Activated T-helper 17 cell treated with anti-CD3 and anti-CD28 coated beads, Interleukin-2, amount 50 U/mL, for 72 hours (primary cell): Measurements from ENCODE around the gene C2orf49. TPM values are rescaled to one million over a fixed set of nuclear protein-coding genes. Genes with fewer than 3 reads are reported as not detected.

Source experiments
- ATAC-seq: fragments of 150-1000 bp; cut with Tn5 transposase; replicated peaks from 2 replicates; pipeline ENCODE4 v1.10.0; 2021; ENCODE audit warnings: mild to moderate bottlenecking, moderate library complexity
- H3K27ac Mint-ChIP-seq: one replicate; pipeline ENCODE4 v1.8.0; 2022; ENCODE audit warnings: mixed read lengths
- H3K27me3 Mint-ChIP-seq: one replicate; pipeline ENCODE4 v1.8.0; 2022; ENCODE audit warnings: mixed read lengths
- H3K36me3 Mint-ChIP-seq: one replicate; pipeline ENCODE4 v1.8.0; 2022; ENCODE audit warnings: low read depth, mild to moderate bottlenecking, mixed read lengths
- H3K4me1 Mint-ChIP-seq: one replicate; pipeline ENCODE4 v1.8.0; 2022; ENCODE audit warnings: mixed read lengths
- H3K4me3 Mint-ChIP-seq: one replicate; pipeline ENCODE4 v1.8.0; 2022; ENCODE audit warnings: mild to moderate bottlenecking, mixed read lengths
- H3K9me3 Mint-ChIP-seq: one replicate; pipeline ENCODE4 v1.8.0; 2022; ENCODE audit warnings: mixed read lengths
- total RNA-seq, 2 donors: library from RNA; stranded (reverse); gene quantifications; one replicate each; pipeline ENCODE4 v1.2.3, GENCODE V29; 2022

Gene C2orf49
- total RNA-seq, 2 donors from 2014 or later: 17.7 to 23.8 TPM

DNA sequence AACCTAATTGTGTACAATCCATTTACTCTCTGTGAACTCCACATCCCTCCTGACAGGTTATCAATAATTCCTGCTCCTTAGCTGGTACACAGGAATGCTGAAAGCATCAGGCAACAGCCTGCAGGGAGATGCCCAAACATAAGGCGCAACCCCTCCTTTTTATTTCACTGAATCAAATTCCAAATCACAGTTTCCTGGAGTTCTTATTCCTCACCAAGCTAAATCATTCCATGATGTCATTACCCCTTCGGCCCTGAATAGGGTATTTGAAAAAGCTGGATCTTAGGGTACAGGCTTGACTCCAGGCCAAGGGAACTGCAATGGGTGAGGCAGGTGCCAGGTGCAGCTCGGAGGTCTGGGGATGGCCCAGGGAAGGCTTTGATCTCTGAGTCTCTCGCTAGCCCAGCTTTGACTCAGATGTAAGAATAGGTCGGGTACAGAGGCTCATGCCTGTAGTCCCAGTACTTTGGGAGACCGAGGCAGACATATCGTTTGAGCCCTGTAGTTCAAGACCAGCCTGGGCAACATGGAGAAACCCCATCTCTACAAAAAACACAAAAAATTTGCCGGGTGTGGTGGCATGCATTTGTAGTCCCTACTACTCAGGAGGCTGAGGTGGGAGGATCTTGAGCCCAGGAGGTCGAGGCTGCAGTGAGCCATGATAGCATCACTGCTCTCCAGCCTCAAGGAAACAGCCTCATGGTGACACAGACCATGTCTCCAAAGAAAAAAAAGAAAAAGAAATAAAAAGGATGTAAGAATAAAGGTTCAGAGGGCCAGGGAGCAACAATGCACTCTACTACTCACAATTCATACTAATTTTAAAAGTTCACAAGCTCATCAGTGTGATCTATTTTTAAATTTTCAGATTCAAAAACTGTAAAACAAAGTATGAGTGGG lies 54.7 kb downstream of the C2orf49 start:
- no peak for ATAC-seq
- Mint-ChIP-seq H3K9me3 (no peaks in the 10 kb centered on the region), H3K36me3 (no peaks in the 10 kb centered on the region), H3K27me3 (peaks cover 9% of the 10 kb centered on the region), H3K4me3 (no peak overlapping the region), H3K4me1 (peaks cover 4% of the 10 kb centered on the region), H3K27ac (no peak overlapping the region)

DNA sequence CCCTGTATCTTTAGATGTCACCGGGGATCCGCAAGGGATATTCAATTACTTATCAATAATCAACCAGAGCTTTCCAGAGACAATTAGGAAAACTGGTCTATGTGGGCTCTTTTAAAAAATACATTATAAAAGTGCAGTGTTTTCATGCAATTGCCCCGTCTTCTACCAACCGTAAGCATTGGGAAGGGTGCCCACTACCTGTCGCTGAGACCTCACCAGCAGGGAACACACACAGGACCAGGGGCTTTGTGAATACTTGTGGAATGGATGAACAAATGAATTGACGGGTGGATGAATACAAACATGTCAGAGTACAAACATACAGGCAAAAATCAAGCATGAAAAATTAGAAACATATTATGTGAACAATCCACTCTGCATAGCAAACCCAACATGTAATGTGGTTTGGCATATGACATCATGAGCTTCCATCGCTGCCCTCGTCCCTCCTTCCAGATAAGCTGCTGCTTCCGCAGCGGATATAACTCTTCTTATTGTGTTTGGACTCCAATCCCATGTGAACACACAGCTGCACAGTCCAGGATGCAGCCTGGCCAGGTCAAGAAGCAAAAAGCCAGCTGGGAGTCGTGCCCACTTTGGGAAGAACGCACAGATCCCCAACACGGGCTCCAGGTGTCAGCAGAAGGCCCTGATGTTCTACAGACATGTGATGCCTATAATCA lies 56.2 kb downstream of the C2orf49 start:
- no peaks in the 10 kb centered on the region for H3K9me3 Mint-ChIP-seq
- no peak overlapping the region for H3K27ac Mint-ChIP-seq
- no peak overlapping the region for H3K4me3 Mint-ChIP-seq
- peaks cover 9% of the 10 kb centered on the region for H3K27me3 Mint-ChIP-seq
- ATAC-seq: no peak
- no peaks in the 10 kb centered on the region for H3K36me3 Mint-ChIP-seq
- peaks cover 4% of the 10 kb centered on the region for H3K4me1 Mint-ChIP-seq

- no peak overlapping the region for H3K4me3 Mint-ChIP-seq
- H3K4me1 Mint-ChIP-seq: peaks cover 4% of the 10 kb centered on the region
- no peak overlapping the region for H3K27ac Mint-ChIP-seq
- no peaks in the 10 kb centered on the region for H3K36me3 Mint-ChIP-seq
- peaks cover 16% of the 10 kb centered on the region for H3K27me3 Mint-ChIP-seq
- H3K9me3 Mint-ChIP-seq: no peaks in the 10 kb centered on the region
- no peak for ATAC-seq
These were observed 57.7 kb downstream of the C2orf49 start for GRCh38 chr2:105394951-105395611.

DNA sequence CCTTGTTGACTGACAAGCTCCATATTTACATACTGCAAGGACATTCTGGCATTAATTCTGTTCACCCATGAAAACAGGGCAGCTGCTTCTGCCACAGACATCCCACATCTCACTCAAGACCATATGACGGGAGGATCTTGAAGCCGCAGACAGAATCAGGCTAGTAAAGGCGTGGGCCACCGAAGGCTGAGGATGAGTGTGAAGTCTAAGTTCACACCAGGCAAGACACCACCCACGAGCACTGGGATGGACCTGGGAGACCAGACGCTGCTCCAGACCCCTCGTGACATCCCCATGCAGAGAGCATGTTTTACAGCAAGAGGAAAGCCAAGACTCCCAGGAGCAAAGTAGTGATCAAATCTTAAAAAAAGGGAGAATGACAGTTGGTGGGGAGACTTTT lies 58.4 kb downstream of the C2orf49 start:
- Mint-ChIP-seq H3K4me3 (no peak overlapping the region), H3K9me3 (no peaks in the 10 kb centered on the region), H3K4me1 (peaks cover 4% of the 10 kb centered on the region), H3K27me3 (peaks cover 16% of the 10 kb centered on the region), H3K27ac (no peak overlapping the region), H3K36me3 (no peaks in the 10 kb centered on the region)
- ATAC-seq: no peak

GRCh38 chr2:105396254-105397024 lies 59.1 kb downstream of the C2orf49 start:
- Mint-ChIP-seq H3K27ac (peak overlapping the region; percentile 34), H3K27me3 (peaks cover 16% of the 10 kb centered on the region), H3K4me3 (no peak overlapping the region), H3K4me1 (peaks cover 4% of the 10 kb centered on the region), H3K9me3 (no peaks in the 10 kb centered on the region), H3K36me3 (no peaks in the 10 kb centered on the region)
- peak; percentile 86 for ATAC-seq

DNA sequence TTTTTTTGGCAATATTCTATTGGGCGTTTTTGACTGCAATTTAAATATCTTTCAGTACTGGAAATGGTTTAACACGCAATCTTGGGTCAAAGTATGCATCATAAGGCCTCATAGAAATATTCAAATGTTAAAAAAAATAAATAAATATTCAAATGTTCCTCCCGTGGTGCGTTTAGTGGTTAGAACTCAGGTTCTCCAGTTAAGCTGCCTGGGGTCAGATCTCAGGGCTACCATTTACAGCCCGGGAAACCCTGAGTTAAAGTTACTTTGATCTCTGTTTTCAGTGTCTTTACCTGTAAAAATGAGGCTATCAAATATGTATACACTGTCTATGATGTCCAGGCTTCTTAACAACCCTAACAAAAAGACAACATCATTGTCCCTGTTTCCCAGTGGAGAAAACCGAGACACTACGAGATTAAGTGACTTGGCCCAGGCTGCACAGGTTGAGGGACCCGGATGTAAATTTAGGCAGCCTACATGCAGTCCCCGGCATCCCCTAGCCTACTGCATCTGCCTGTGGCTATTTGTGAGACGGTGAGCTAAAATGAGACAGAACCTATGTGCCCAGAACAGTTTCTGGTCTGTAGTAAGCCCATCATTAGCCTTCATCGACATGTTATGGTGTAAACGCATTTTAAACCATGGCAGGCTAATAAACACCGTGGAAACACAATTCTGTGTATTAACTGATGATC lies 59.8 kb downstream of the C2orf49 start:
- Mint-ChIP-seq H3K4me1 (peaks cover 4% of the 10 kb centered on the region), H3K27ac (no peak overlapping the region), H3K36me3 (no peaks in the 10 kb centered on the region), H3K9me3 (no peaks in the 10 kb centered on the region), H3K27me3 (peaks cover 19% of the 10 kb centered on the region), H3K4me3 (peak overlapping the region; percentile 31)
- ATAC-seq: no peak

GRCh38 chr2:105397953-105398335 lies 60.6 kb downstream of the C2orf49 start:
- no peak overlapping the region for H3K27ac Mint-ChIP-seq
- no peaks in the 10 kb centered on the region for H3K9me3 Mint-ChIP-seq
- ATAC-seq: no peak
- peaks cover 4% of the 10 kb centered on the region for H3K4me1 Mint-ChIP-seq
- H3K4me3 Mint-ChIP-seq: peak overlapping the region; percentile 73
- H3K27me3 Mint-ChIP-seq: peaks cover 19% of the 10 kb centered on the region
- H3K36me3 Mint-ChIP-seq: no peaks in the 10 kb centered on the region

DNA sequence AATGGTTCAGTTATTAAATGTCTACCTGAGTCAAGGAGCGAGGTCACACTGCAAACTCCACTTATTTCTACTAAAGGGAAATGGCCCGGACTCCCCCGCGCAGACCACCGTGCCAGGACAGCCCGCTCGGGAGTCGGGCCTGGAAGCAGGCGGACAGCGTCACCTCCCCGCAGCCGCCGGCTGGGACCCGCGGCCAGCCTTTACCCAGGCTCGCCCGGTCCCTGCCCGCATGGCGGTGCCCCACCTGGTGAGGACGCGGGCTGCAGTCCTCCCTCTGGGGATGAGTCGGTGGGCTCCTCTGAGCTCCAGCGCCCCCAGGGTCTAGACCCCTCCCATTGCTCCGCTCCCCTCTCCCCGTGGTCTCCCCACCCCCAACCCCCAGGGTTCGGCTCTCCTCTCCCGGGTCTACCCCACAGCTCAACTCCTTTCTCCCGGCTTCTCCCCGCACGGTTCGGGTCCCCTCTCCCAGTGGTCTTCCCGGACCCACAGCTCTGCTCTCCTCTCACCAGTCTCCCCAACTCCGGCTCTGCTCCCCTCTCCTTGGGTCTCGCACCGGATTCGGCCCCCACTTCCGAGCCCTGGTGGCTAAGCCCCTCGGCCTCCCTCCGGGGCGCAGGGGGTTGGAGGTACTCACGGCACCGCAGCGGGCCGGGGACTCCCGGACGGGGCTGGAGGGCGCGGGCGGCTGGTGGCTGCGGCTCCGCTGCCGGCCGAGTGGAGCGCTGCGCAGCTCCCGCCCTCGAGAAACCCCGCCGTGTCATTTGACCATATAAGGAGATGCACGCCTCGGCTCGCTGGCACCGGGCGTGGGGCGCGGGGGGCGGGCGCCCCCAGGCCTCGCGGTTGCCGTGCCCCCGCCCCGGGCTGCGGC lies 61.2 kb downstream of the C2orf49 start, which contains the start of gene FHL2:
TSS of gene FHL2 (minus strand) at position 716 of the 871 bp plus-strand sequence. CDS start 12,535 bp downstream, outside the sequence.
- Mint-ChIP-seq H3K4me3 (peak within 1 kb of the TSS; percentile 73), H3K9me3 (no peaks in the 10 kb centered on the region), H3K4me1 (peaks cover 4% of the 10 kb centered on the region), H3K27ac (no peak within 1 kb of the TSS), H3K36me3 (no peaks in the 10 kb centered on the region), H3K27me3 (peaks cover 19% of the 10 kb centered on the region)
- ATAC-seq: peak; percentile 93

Other genes starting within 250 kb of the C2orf49 start
- gene GPR45, start 95.8 kb upstream of the C2orf49 start, total RNA-seq: not detected
- 10 to 100 TPM; 16.5 to 28.0 TPM for gene TGFBRAP1, start 7.8 kb upstream of the C2orf49 start, total RNA-seq
- gene FHL2, start 61.5 kb downstream of the C2orf49 start, total RNA-seq: 1 to 10 TPM; 2.2 to 2.3 TPM